Activated CD8-positive, alpha-beta memory T cell treated with anti-CD3 and anti-CD28 coated beads, Interleukin-2, amount 10 ng/mL, durations not matched to agents 7 days and 5 days (primary cell): ENCODE results near the gene ZFHX3. TPM values are rescaled to one million over a fixed set of nuclear protein-coding genes. Genes with fewer than 3 reads are reported as not detected.

Experiments
- ATAC-seq: fragments of 150-1000 bp; cut with Tn5 transposase; one replicate; pipeline ENCODE4 v1.10.0; 2021; ENCODE audit warnings: moderate library complexity
- CTCF ChIA-PET: fragments of 350-600 bp; sonication (Branson Sonifier 250); formaldehyde crosslinking; loops from one replicate; lab custom pipeline; 2021; ENCODE audit warnings: antibody characterized with exemption; lab: Charles Lee
- DNase-seq: peaks from one replicate; pipeline ENCODE4 v3.0.0-alpha.2; 2020
- H3K27ac Mint-ChIP-seq: one replicate; pipeline ENCODE4 v1.8.0; 2021; ENCODE audit warnings: mild to moderate bottlenecking, mixed read lengths
- H3K27me3 Mint-ChIP-seq: one replicate; pipeline ENCODE4 v1.8.0; 2021; ENCODE audit warnings: mixed read lengths
- H3K36me3 Mint-ChIP-seq: one replicate; pipeline ENCODE4 v1.8.0; 2021; ENCODE audit warnings: mild to moderate bottlenecking, mixed read lengths
- H3K4me1 Mint-ChIP-seq: one replicate; pipeline ENCODE4 v1.8.0; 2021; ENCODE audit warnings: mixed read lengths
- H3K4me3 Mint-ChIP-seq: one replicate; pipeline ENCODE4 v1.8.0; 2021; ENCODE audit warnings: mild to moderate bottlenecking, moderate library complexity, mixed read lengths
- H3K9me3 Mint-ChIP-seq: one replicate; pipeline ENCODE4 v1.8.0; 2022; ENCODE audit warnings: low read depth, mixed read lengths
- total RNA-seq, 2 experiments: library from RNA; stranded (reverse); gene quantifications; one replicate each; pipeline ENCODE4 v1.2.3, GENCODE V29; 2021

Gene ZFHX3
- total RNA-seq, 2 experiments from 2014 or later: 0.32 to 1.9 TPM

DNA sequence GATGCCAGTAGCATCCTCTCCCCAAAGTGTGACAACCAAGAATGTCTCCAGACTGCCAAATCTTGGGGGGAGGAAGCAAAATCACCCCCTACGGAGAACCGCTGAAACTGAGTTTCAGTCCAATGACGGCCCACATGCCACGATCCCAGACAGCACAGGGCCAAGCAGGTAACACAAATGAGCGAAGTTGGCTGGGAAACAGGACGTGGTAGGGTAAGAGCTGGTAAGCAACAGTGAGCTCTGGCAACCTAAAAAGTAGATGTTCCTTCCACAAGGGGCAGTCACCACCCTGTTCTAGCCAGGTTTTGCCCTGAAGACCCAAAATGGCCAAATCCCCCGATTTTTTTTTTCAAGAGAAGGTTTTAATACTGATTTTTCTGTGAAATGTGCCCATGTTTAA, 25.4 kb downstream of the ZFHX3 start:
- Mint-ChIP-seq H3K27me3 (no peaks in the 10 kb centered on the region), H3K4me1 (no peaks in the 10 kb centered on the region), H3K36me3 (no peaks in the 10 kb centered on the region), H3K9me3 (no peaks in the 10 kb centered on the region), H3K27ac (no peak overlapping the region), H3K4me3 (no peak overlapping the region)
- no peak for DNase-seq
- CTCF ChIA-PET: no interaction called here
- ATAC-seq: no peak

DNA sequence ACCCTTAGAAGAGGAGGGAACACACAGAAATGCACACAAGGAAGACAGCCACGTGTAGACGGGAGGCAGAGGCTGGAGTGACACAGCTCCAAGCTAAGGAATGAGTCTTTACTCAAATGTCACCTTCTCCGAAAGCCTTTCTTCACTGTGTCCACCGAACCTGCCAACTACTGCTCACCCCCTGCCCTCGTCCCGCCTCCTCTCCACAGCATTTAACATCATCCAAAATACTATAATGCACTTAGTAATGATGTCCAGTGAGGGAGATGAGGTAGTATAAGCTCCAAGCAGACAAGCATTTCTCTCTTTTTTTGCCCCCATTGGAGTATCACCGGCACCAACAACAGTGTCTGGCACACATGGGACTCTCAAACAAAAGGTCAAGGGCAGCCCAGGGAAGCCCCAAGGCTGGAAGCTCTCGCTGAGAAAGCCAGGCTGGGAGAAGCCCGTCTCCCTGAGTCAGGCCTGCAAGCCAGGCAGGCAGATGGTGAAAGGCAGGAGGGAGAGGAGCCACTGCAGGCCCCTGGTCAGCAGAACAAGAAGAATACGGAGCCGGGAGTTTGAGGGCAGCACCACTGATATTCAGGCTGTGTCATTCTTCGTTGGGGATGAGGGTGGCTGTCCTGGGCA, 25.9 kb downstream of the ZFHX3 start:
- Mint-ChIP-seq H3K36me3 (no peaks in the 10 kb centered on the region), H3K4me1 (no peaks in the 10 kb centered on the region), H3K4me3 (no peak overlapping the region), H3K27me3 (no peaks in the 10 kb centered on the region), H3K9me3 (no peaks in the 10 kb centered on the region), H3K27ac (no peak overlapping the region)
- CTCF ChIA-PET: no interaction called here
- DNase-seq (no peak), ATAC-seq (no peak)

DNA sequence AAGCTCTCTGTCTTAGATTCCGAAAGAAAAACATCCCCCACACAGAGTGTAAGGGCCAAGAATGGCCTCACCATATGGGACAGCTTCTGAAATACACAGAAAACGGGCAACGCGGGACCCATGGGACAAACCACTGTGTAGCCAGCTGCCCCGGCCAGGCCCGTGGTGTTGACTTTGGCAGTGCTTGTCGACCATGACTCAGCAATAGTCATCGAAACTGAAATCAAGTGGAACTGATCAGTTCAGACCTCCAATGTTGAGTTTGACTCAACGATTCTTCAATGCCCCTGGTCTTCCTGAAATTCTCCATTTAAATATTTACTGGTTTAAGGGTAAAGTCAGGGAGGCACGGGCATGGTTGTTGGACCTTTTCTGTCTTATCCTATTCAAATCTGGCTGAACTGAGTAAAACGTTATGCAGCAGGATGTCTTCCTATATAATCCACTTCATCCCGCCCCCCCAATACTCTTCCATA, 27.5 kb downstream of the ZFHX3 start:
- no peaks in the 10 kb centered on the region for H3K4me1 Mint-ChIP-seq
- no peak overlapping the region for H3K27ac Mint-ChIP-seq
- no peaks in the 10 kb centered on the region for H3K9me3 Mint-ChIP-seq
- no peak for ATAC-seq
- CTCF ChIA-PET: no interaction called here
- H3K27me3 Mint-ChIP-seq: no peaks in the 10 kb centered on the region
- H3K36me3 Mint-ChIP-seq: no peaks in the 10 kb centered on the region
- H3K4me3 Mint-ChIP-seq: no peak overlapping the region
- DNase-seq: no peak

DNA sequence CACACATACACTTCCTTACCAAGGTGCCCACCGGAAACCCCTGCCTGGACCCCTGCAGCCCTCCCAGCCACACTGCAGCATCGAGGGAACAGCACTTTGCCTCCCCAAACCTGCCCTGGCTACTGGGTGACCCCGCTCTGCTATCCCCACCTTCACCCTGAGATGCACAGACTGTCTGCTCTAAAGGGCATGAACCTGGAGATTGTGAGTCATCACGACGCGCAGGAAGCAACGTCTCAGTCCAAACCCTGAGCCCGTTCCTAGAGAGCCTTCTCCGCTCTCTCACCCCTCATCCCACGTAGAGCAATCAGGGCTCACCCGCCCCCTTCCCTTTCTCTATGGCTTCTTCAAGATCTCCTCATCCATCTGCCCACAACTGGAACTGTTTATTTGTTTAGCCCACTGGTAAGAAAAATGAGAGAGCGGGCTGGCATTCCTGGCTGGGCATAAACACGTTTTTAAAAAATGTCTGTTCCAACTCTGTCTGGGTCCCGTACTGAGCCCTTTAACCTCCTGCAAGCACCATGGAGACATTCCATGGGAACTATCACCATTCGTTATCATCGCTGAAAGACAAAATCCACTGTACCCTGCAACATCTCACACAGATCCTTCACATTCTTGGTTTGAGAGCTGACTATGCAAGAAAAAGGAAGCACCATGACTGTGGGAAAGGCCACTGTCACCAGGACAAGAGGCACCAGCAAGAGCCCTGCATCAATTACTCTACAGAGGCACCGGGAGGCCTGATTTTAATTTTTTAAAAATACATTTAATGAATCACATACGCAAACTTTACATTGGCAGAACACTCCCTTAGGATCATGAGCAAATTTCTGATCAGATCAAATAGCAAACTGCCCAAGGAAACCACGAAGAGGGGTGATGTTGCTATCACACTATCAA, 28.2 kb downstream of the ZFHX3 start:
- CTCF ChIA-PET: no interaction called here
- H3K27me3 Mint-ChIP-seq: no peaks in the 10 kb centered on the region
- no peak for DNase-seq
- H3K4me3 Mint-ChIP-seq: no peak overlapping the region
- no peak for ATAC-seq
- H3K4me1 Mint-ChIP-seq: no peaks in the 10 kb centered on the region
- no peak overlapping the region for H3K27ac Mint-ChIP-seq
- no peaks in the 10 kb centered on the region for H3K9me3 Mint-ChIP-seq
- no peaks in the 10 kb centered on the region for H3K36me3 Mint-ChIP-seq

DNA sequence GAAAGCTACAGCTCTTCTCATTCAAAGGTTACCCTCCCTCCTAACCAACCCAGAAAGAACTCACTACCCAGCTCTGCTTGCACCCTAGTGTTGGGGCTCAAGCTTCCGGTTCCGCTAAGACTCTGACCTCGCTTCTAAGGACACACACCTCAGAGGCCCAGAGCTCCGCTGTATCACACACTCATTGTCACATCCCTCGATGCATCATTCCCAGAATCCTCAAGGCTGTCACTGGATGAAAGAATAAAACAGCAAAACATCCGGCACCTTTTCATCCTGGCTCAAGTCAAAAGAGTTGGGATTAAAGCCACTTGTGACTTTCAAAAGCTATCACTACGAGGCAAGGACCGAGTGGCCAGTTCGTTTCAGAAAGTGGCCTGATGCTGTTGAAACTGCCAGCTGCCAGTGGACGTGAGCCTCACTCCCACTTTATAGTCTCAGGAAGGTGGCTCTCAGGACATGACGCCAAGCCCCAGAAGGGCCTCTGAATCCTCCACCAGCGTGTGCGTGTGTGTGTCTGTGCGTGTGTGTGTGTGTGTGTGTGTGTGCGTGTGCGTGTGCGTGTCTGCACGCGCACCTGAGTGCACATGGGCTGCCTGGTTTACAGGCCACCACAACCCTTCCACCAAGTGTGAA, 29.0 kb downstream of the ZFHX3 start:
- Mint-ChIP-seq H3K36me3 (no peaks in the 10 kb centered on the region), H3K27me3 (no peaks in the 10 kb centered on the region), H3K27ac (no peak overlapping the region), H3K4me3 (no peak overlapping the region), H3K4me1 (no peaks in the 10 kb centered on the region), H3K9me3 (no peaks in the 10 kb centered on the region)
- CTCF ChIA-PET: no interaction called here
- no peak for ATAC-seq
- DNase-seq: no peak

DNA sequence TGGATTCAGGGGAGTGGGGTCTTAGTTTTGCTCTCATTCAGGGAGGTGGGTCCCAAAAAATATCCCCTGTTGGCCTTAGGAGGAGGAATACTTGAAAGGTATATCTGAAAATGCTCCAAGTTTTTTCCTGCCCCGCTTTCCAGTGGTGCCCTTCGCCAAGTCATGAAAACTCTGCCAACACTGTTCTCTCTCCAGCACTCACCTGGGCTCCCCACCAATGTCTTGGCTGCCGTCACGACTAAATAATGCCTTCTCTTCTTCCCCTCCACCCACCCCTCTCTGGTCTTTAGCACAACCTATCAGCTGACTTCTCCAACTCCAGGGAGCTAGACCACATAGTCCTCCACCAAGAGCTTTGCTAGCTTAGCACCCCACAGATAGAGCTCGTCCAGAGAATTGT, 30.6 kb downstream of the ZFHX3 start:
- H3K4me3 Mint-ChIP-seq: no peak overlapping the region
- DNase-seq: no peak
- no peaks in the 10 kb centered on the region for H3K9me3 Mint-ChIP-seq
- no peaks in the 10 kb centered on the region for H3K4me1 Mint-ChIP-seq
- CTCF ChIA-PET: no interaction called here
- no peak for ATAC-seq
- no peak overlapping the region for H3K27ac Mint-ChIP-seq
- H3K27me3 Mint-ChIP-seq: no peaks in the 10 kb centered on the region
- H3K36me3 Mint-ChIP-seq: no peaks in the 10 kb centered on the region

DNA sequence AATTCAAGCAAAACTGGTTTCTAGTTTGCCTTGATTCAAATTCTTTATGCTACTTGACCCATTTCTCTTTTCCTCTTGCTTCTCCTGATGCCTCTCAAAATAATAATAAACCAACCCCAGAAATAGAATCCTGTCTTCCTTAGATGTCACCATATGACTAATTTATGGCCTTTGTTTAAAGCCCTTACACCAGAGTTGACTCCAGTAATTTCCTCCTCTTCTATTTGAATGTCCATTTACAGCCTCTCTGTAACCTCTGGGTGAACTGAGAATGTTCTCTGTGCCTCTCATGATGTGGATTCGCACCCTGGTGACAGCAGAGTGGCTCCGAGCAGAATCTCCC, 31.5 kb downstream of the ZFHX3 start:
- Mint-ChIP-seq H3K27ac (no peak overlapping the region), H3K4me1 (no peaks in the 10 kb centered on the region), H3K9me3 (no peaks in the 10 kb centered on the region), H3K36me3 (no peaks in the 10 kb centered on the region), H3K4me3 (no peak overlapping the region), H3K27me3 (no peaks in the 10 kb centered on the region)
- CTCF ChIA-PET: no interaction called here
- DNase-seq: no peak
- no peak for ATAC-seq

DNA sequence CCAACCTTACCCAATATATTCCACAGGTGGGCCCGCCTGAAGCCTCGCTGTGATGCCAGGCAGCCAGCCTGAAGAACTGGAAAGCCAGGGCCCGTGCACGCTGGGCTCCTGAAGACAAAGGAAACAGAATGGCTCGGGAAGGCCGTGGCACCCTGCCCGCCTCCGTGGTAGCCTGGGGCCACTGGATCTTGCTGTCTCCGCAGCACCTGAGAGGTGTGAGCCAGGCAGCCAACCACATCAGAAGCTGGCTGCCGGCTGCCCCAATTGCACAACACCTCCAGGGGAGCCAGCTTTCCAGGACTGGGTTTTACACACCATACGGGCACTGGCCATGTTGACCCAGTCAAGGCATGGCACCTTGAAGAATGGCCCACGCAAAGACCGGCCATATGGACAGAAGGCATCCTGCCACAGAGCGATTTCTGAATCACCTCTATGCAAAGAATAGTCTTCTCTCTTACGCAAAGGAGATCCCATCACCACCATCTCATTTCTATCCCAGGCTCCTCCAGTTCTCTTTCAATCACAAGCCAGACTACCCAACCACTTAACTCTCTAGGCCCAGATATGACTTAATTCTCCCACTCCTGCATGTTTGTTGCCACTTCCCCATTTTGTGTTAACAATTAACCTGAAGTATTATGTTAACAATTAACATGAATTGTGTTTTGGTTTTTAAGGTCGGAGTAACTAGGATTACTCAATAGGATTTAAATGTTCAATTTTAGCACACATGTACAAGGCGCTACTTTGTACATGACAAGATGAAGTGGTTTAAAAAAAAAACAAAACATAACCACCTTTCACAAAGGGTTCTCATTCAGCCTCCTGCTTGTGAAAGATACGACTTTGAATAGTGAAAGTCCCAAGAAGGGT, 32.1 kb downstream of the ZFHX3 start:
- CTCF ChIA-PET: no interaction called here
- Mint-ChIP-seq H3K27ac (no peak overlapping the region), H3K4me3 (no peak overlapping the region), H3K4me1 (no peaks in the 10 kb centered on the region), H3K36me3 (no peaks in the 10 kb centered on the region), H3K27me3 (no peaks in the 10 kb centered on the region), H3K9me3 (no peaks in the 10 kb centered on the region)
- no peak for ATAC-seq
- DNase-seq: no peak

DNA sequence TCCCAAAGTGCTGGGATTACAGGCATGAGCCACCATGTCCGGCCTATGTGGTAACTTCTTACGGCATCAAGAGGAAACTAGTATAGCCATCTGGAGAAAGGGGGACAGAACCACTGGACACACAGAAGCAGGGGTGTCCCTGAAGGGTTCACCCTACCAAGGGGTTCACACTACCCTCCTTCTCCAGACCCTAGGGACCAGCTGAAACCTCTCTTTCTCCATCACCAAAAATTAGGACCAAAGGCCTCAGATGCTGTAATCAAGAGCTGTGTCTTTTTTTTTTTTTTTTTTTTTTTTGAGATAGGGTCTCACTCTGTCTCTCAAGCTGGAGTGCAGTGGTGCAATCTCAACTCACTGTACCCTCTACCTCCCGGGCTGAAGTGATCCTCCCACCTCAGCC, 33.2 kb downstream of the ZFHX3 start:
- H3K27me3 Mint-ChIP-seq: no peaks in the 10 kb centered on the region
- H3K36me3 Mint-ChIP-seq: no peaks in the 10 kb centered on the region
- H3K4me1 Mint-ChIP-seq: no peaks in the 10 kb centered on the region
- CTCF ChIA-PET: no interaction called here
- no peak for ATAC-seq
- H3K4me3 Mint-ChIP-seq: no peak overlapping the region
- H3K9me3 Mint-ChIP-seq: no peaks in the 10 kb centered on the region
- no peak overlapping the region for H3K27ac Mint-ChIP-seq
- no peak for DNase-seq

DNA sequence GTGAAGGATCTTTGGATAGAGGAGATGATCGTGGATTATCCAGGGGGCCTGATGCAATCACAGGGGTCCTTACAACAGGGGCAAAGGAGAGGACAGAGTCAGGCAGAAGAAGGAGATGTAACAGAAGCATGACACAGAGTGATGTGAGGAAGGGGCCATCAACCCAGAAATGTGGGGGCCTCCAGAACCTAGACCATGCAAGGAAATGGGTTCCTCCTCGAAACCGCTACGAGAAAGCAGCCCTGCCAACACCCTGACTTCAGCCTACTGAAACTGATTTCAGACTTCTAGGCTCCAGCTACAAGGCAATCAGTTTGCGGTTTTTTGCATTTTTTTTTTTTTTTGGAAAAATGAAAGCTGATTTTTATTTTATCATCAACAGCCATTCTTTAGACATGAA, 34.0 kb downstream of the ZFHX3 start:
- ATAC-seq: no peak
- DNase-seq: no peak
- no peak overlapping the region for H3K27ac Mint-ChIP-seq
- CTCF ChIA-PET: no interaction called here
- H3K36me3 Mint-ChIP-seq: no peaks in the 10 kb centered on the region
- no peaks in the 10 kb centered on the region for H3K4me1 Mint-ChIP-seq
- peaks cover 2% of the 10 kb centered on the region for H3K27me3 Mint-ChIP-seq
- no peaks in the 10 kb centered on the region for H3K9me3 Mint-ChIP-seq
- H3K4me3 Mint-ChIP-seq: no peak overlapping the region

DNA sequence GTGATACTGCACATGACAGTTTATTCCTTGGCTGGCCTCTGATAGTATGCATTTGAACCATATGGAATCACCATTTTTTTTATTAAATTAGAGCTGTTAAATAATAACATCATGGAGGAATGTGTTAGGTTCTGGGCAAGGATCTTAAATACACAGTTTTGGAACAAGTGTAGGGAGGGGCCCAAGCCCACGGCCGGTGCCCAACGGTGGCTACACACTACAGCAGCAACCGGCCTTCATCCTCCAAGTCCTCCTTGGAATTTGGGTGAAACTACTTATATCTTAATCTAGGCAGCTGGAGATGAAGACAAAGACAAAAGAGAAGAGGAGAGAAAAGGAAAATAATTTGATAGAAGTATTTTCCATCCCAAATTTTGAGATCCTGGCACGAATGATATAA, 35.6 kb downstream of the ZFHX3 start:
- Mint-ChIP-seq H3K27me3 (peaks cover 3% of the 10 kb centered on the region), H3K36me3 (no peaks in the 10 kb centered on the region), H3K9me3 (no peaks in the 10 kb centered on the region), H3K4me3 (no peak overlapping the region), H3K27ac (no peak overlapping the region), H3K4me1 (no peaks in the 10 kb centered on the region)
- ATAC-seq (no peak), DNase-seq (no peak)
- CTCF ChIA-PET: interaction anchor here (0.8 kb wide), 1 partner anchor 9 kb away, joined by 3 read pairs; no protein-coding TSS in a partner anchor

DNA sequence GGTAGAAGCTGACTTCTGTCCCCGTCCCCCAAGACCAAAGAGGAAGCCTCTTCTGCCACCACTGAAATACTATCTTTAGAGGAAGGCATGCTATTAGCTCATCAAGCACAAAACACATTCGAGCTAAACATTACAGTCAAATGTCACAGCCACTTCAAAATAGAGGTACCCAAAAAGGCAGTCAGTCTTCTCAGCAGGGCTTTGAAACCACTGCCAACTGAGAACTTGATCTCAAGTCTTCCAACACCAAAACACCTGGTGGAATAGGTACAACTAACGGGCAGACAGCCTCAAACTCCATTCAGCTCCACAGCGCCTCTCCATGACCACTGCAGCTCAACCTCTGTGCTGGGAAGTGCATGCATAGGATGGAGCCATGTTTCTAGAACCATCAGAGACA, 36.0 kb downstream of the ZFHX3 start:
- ATAC-seq (no peak), DNase-seq (no peak)
- H3K27me3 Mint-ChIP-seq: peaks cover 3% of the 10 kb centered on the region
- H3K4me1 Mint-ChIP-seq: no peaks in the 10 kb centered on the region
- no peak overlapping the region for H3K27ac Mint-ChIP-seq
- no peaks in the 10 kb centered on the region for H3K36me3 Mint-ChIP-seq
- no peaks in the 10 kb centered on the region for H3K9me3 Mint-ChIP-seq
- CTCF ChIA-PET: interaction anchor here (0.6 to 0.8 kb wide), 2 partner anchors 9 to 610 kb away, joined by 3 to 4 read pairs; no protein-coding TSS in a partner anchor
- H3K4me3 Mint-ChIP-seq: no peak overlapping the region

DNA sequence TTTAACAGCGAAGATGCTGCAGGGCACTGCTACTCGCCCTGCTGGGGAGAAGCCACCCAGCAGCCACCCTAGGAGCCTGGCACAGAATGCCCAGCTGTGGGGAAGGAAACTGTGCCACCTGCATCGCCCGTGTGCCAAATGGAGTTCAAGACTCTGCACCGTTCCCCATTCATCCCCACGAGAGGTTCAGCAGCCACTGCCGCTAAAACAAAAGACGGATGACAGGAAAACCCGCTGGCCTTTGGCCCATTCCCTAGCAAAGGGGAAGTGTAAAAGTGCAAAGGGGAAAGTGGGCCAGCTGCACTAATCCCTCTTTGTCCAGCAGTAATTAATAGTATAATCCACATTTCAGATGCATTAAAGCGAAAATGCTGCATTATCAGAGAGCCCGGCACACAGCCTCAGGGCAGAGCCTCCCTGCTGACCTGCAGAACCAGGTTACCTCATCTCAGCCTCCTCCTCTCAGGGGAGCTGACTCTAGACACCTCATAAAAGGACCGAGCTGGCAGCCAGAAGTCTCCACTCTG, 37.7 kb downstream of the ZFHX3 start:
- DNase-seq (no peak), ATAC-seq (no peak)
- peaks cover 3% of the 10 kb centered on the region for H3K27me3 Mint-ChIP-seq
- no peaks in the 10 kb centered on the region for H3K4me1 Mint-ChIP-seq
- H3K9me3 Mint-ChIP-seq: no peaks in the 10 kb centered on the region
- H3K36me3 Mint-ChIP-seq: no peaks in the 10 kb centered on the region
- no peak overlapping the region for H3K4me3 Mint-ChIP-seq
- CTCF ChIA-PET: no interaction called here
- H3K27ac Mint-ChIP-seq: no peak overlapping the region
